ENCODE results near the gene MICAL3.

MICAL3 gene

GRCh38 chr22:17966403-17966717, 58.0 kb downstream of the MICAL3 start:
- no peak for FAIRE-seq

GRCh38 chr22:17965538-17966402, 58.6 kb downstream of the MICAL3 start:
- FAIRE-seq = no peak

- no peak for FAIRE-seq
Observed at GRCh38 chr22:17964643-17965042, 59.7 kb downstream of the MICAL3 start.

GRCh38 chr22:17964156-17964555, 60.2 kb downstream of the MICAL3 start:
- FAIRE-seq = no peak

GRCh38 chr22:17963015-17963414, 61.3 kb downstream of the MICAL3 start:
- no peak for FAIRE-seq

GRCh38 chr22:17962168-17962567, 62.2 kb downstream of the MICAL3 start:
- no peak for FAIRE-seq

- no peak for FAIRE-seq
Observed at GRCh38 chr22:17961446-17961729, 63.0 kb downstream of the MICAL3 start.

- FAIRE-seq = no peak
Observed at GRCh38 chr22:17960695-17961445, 63.5 kb downstream of the MICAL3 start.

GRCh38 chr22:17960011-17960410, 64.3 kb downstream of the MICAL3 start:
- no peak for FAIRE-seq

- no peak for FAIRE-seq
Observed at GRCh38 chr22:17958166-17958565, 66.2 kb downstream of the MICAL3 start.

GRCh38 chr22:17957693-17958092, 66.7 kb downstream of the MICAL3 start:
- no peak for FAIRE-seq

GRCh38 chr22:17957204-17957603, 67.2 kb downstream of the MICAL3 start:
- FAIRE-seq = no peak

GRCh38 chr22:17956630-17957029, 67.7 kb downstream of the MICAL3 start:
- FAIRE-seq = no peak

GRCh38 chr22:17955590-17956379, 68.6 kb downstream of the MICAL3 start:
- FAIRE-seq = no peak

GRCh38 chr22:17954860-17955587, 69.3 kb downstream of the MICAL3 start:
- no peak for FAIRE-seq

- no peak for FAIRE-seq
Observed at GRCh38 chr22:17954200-17954859, 70.0 kb downstream of the MICAL3 start.

- FAIRE-seq = no peak
Observed at GRCh38 chr22:17953147-17953546, 71.2 kb downstream of the MICAL3 start.

GRCh38 chr22:17952273-17952801, 72.0 kb downstream of the MICAL3 start:
- FAIRE-seq = no peak

GRCh38 chr22:17951315-17951714, 73.0 kb downstream of the MICAL3 start:
- FAIRE-seq = no peak

GRCh38 chr22:17950651-17951214, 73.6 kb downstream of the MICAL3 start:
- FAIRE-seq = no peak

- no peak for FAIRE-seq
Observed at GRCh38 chr22:17949642-17950473, 74.5 kb downstream of the MICAL3 start.

Data from TTC549 (cell line).